ENCODE data around the gene RGS6.
A peak's percentile ranks its signal among the peaks of the same experiment; 100 is the strongest.

Gene RGS6

DNA sequence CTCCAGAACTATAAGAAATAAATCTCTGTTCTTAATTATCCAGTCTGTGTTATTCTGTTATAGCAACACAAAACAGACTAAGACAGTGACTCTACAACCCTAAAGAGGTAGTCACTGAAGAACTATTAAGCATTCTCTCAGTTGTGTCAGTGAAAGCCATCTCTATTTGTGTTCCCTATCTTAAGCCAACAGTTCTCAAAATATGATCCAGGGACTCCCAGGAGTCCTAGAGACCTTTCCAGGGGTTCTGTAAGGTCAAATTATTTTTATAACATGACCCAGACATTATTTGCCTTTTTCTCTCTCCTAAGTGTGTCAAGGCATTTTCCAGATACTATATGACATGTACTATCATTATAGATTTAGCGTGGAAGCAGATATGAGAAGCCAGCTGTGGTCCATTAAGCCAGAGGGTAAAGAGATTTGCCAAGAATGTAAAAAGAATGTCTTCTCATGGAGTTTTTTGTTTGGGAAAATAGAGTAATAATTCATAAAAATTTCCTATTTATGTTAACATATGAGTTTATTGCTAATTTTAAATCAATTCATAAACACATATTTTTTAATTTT lies 315.8 kb downstream of the RGS6 start:
- DNase-seq (ENCODE audit: low read depth), result no peak

DNA sequence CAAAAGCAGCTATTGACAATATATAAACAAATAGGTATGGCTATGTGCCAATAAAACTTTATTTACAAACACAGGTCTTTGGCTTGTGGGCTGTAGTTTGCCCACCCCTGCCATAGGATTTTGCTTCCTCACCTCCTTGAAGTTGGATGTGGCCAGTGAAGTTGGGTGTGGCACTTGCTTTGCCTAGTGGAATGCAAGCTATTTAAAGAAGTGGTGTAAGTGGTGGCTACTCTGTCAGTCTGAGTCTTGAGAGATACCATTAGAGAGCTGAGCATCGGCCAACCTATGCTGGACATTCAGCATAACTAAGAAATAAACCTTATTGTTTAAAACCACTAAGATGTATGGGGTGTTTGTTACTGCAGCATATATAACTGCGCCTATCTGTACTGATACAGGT lies 321.3 kb downstream of the RGS6 start:
- DNase-seq (ENCODE audit: low read depth), result no peak

DNA sequence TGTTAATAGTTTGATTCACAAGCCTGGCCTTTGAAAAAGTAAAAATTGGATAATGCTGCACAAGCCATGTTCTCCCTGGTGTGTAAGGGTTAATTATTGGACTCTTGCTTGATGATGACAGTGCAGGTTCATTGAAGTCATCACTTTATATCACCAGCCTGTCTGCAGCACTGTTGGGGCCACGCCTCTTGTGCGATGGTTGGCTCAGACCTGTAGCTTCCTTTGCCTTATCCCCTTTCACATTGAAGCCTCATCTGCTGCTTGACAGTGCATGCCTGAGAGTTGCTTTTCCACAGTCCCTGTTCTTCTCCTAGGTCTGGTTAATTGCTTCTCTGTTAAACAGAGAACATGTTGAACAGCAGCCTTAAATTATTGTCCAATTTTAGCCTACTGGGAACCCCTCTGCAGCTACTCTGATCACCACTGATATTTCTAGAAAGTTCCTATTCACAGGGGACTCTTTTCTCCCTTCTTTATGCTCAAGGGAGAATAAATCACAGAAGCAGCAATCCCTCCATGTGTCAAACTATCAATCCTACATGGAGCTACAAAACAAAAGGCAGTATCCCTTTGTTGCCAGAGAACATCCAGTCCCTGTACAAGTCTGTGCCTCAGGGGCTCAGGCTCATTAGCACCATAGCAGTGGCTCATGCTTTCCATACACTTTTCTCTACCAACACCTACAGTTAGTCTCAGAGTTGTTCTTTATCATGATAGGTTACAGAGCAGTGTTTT lies 322.1 kb downstream of the RGS6 start:
- no peak for DNase-seq (ENCODE audit: low read depth)

DNA sequence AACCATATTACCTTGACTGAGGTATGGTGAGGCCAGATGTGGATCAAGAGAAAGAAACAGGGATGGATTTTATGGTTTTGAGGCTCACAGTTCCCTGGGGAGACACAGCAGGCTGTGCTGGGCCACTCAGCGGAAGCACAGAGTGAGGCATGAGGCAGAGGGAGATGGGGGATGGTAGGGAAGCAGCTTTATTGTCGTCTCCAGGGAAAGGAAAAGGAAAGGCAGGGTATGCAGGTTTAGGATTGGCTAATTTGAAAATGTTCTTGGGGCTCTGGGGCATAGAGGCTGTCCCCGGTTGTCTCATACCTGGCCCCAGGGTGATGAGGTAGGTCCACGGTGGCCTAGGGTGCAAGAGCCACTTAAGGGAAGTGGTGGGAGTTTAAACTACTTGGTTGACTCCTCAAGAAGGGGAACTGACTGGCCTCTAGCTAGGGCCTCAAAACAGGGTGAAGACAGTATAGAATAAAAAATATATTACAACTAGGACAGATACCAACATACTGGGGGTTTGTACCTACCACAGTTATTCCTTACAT lies 322.8 kb downstream of the RGS6 start:
- DNase-seq (ENCODE audit: low read depth), result no peak

DNA sequence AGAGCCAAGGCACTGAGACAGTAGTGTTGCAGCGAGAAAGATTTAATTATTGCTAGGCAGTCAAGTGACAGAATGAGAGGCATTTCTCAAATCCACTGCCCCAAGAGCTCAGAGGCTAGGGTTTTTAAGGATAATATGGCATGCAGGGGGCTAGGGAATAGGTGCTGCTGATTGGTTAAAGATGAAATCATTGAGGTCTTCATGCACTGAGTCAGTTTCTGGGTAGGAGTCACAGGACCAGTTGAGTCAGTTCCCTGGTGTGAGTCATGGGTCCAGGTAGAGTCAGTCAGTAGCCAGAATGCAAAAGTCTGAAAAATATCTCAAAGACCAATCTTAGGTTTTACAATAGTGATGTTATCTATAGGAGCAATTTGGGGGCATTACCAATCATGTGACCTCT lies 323.8 kb downstream of the RGS6 start:
- peak; percentile 1 for DNase-seq (ENCODE audit: low read depth)

DNA sequence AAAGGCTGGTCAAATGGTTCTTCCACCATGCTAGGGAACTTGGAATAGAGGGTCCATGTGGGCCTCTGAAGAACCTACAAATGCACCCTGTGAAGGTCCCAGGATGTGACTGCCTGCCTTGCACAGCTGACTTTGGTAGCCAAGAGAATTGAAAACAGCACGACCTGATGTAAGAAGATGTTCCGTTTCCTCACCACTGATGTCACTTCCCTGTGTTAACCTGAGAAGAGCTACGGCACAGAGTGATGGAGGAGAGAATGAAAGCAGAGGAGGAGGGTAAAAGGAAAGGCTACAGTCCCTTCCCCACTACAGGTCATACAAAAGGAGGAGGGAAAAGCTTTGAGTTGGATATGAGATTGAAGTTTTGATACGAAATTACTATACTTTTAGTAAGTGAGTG lies 328.8 kb downstream of the RGS6 start:
- DNase-seq (ENCODE audit: low read depth), result no peak

DNA sequence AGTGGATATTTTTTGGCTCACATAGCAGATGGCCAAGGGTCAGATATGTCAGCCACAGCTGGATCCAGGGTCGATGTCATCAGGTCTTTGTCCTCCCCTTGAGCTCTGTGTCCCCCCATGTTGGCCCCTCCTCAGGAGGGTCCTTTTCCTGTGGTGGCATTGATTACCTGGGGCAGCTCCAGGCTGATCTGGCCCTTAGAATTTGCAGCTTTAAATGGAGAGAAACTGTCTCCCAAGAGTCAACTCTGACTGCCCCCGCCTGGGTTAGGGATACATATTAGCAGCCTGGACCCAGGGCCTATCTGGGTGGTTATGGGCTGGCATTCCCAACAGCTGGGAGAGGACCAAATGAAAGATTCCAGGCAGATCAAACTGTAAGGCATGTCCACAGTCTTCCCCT lies 330.5 kb downstream of the RGS6 start:
- no peak for DNase-seq (ENCODE audit: low read depth)

DNA sequence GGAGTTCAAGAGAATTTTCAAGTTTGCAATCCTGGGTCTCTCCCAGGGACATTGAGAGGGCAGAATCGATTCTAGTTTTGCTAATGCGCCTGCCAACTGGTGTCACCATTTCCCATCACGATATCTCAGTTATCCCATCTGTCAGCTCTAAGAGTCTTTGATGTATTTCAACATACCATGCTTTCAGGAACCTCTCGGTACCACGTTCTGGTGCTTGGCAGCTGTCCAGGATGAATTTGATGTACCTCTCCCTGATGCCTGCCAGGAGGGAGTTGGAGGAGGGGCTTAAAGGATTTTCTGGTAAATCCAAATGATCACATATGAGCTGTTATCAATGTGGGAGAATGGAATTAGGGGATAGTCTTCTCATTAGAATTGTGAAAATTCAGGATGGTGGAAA lies 332.5 kb downstream of the RGS6 start:
- no peak for DNase-seq (ENCODE audit: low read depth)

DNA sequence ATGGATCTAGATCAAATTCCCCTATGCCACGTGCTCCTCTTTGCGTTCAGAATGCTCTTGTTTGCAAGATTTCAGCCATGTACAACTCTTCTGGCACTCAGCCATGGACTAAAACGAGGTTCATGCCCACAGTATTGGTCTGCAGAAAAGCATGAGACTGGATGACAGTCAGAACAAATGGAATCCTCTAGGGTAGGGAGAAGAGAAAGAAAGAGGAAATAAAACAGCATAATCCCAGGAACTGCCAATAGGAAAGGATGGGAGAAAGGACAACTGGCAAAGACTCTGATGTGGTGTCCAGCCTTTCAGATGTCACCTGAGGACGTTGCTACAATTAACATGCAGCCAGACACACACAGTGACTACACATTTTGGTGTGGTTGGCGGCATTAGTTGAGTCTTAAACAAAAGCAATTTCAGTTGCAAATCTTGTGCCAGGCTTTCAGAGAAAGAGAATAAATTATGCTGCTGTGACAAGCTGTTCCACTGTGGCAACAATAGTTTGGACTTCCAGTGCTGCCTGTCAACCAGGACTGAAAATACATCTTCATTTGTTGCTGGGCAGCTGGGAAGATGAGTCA lies 338.0 kb downstream of the RGS6 start:
- DNase-seq (ENCODE audit: low read depth), result no peak

DNA sequence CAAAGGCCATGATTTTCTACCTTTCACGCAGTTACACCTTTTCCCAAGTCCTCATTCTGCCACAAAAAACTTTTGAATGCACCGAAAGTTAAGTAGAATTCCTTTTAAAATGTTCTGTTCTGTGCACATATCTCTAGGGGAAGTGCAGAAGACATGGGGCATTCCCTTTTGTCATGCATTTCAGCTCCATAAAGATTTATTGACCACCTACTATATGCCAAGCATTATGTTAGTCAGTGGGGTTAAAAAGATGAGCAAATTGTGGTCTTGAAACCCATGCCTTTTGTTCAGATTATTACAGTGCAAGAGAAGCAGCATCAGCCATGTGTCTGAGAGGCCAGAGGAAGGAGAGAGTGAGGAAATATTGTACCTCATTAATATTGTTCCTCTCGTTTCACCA lies 338.5 kb downstream of the RGS6 start:
- DNase-seq (ENCODE audit: low read depth), result no peak

DNA sequence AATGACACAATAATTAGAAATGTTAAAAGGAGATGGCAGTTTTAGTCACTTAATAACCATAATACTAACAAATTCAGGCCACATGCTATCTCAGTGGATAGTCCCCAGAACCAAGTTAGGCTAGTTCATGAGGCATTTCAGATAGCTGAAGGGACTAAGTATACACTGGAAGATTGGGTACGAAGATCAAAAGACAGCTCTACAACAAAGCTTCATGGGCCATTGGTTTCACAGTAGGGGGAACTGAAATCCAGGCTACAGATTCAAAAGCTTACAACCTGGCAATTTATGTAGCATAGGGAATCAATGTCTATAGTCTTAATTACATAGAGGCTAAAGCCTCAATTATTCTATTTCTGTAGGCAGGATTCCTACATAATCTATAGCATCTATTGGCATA lies 343.0 kb downstream of the RGS6 start:
- DNase-seq (ENCODE audit: low read depth), result no peak

DNA sequence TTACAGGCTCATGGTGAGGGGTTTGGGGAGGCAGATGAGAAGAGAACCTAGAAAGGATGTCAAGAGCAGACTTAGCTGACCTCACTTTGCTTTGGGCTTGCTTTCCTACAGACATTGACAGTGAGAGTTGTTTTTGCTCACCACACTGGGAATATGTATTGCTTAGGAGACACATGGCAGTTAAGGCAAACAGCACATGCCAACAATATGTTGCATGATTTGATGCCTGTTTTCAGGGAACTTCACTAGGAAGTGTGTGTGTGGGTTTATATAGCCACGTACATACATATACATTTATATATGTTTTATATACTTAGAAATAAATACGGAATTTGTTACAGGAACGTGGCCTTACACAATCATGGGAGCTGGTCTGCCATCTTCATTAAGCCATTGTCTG lies 346.1 kb downstream of the RGS6 start:
- DNase-seq (ENCODE audit: low read depth), result no peak

DNA sequence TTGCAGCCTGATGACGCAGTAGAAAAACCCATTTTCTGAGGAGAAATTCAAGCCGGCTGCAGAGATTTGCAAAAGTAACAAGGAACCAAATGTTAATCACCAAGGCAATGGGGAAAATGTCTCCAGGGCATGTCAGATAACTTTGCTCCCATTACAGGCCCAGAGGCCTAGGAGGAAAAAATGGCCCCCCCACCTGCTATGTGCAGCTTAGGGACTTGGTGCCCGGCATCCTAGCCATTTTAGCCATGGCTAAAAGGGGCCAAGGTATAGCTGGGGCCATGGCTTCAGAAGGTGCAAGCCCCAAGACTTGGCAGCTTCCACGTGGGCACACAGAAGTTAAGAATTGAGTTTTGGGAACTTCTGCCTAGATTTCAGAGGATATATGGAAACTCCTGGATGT lies 351.9 kb downstream of the RGS6 start:
- DNase-seq (ENCODE audit: low read depth), result no peak

DNA sequence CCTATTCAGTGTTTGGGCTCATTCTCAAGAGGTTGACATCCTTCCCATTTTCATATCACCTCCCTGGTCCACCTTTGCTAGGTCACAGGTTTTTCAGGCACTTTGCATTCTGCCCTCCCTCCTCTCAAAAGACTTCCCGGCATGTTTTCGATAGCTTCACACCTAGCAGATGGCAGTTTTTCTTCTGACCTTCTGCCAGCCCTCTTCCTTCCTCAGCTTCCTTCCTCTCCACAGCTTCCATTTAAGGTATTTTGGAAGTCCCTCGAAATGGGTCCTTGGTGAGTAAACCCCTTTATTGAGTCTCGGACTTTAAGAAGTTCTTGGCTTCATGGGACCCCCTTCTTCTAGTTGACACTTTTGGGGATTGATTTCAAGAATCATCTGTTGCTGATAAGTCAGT lies 358.0 kb downstream of the RGS6 start:
- DNase-seq (ENCODE audit: low read depth), result no peak

DNA sequence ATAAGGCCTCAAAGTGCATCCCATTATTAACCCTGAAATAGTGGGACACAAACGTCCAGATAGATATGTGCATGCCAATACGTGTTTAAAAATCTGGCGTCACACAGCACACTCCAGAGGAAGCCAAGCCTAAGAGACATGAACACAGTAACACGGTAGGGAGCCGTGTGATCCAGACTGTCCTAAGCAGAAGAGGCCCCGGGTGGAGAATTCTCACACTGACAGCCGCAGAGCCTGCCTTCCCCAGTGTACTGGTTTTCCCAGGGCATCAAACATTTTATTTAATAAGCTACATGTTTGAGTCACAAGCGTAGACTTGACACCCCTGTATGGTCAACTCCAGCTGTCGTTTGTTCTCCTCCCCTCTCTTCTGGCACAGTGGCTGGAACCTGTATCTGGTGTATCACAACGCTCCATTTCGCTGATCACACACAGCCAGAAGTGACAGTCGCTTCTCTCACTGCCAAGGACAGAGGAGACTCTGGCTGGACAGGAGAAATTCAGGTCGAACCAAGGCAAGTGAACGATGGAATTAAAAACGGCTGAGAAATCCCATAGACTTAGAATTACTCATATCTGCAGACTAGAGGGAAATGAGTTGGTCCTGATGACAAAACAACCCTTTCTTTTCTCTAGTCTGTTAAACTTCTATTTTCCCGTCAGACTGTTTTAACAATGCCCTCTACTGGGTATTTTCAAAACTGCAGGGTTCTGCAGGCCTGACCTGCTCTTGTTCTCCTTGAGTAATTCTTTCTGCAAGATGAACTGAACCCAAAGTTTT lies 359.9 kb downstream of the RGS6 start:
- peak; percentile 31 for DNase-seq (ENCODE audit: low read depth)

DNA sequence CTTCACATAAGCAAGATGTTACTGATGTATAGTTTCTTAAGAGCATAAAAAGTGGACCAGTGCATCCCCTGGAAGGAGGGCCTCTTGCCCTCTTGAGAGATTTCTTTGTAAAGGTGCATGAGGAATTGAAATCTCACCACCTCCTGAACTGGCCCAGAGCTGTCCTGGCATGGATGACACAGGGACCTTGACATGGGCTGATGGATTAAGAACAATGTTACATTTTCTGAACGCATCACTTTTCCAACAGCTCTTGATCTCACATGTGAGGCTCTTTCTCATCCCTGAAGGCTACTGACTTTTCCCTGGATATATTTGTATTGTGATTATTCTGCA lies 360.4 kb downstream of the RGS6 start:
- no peak for DNase-seq (ENCODE audit: low read depth)

DNA sequence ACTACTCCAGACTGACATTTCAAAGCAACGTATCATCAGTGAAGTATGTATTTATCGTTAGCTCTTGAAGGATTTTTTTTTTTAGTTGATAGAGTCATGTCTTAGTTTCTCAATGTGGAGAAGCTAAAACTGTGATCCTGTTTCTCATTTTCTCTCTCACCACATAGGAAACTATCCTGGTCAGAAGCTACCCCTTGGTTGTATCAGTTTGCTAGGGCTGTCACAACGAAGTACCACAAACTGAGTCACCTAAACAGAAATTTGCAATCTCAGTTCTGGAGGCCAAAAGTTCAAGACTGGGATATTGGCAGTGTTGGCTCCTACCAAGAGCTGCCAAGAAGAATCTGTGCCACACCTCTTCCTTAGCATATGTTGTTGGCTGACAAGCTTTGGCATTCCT lies 369.1 kb downstream of the RGS6 start:
- DNase-seq (ENCODE audit: low read depth), result no peak

DNA sequence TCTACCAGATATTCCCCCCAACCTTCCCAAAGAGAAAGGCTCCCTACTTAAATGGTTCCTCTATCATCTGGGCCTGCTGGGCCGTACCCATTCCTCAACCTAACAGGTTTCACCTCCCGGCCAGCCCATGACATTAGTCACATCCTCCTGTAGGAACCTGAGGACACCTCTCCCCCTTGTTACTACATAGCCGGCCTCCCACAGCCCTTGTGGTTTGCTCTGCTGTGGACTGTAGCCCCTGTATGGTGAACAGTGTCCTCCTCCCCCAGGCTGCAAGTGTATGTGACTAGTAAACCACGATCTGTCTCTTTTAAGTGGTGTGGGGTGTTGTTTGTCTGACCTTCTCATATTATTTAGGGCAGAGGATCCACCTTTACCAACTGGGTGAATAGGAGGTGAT lies 371.7 kb downstream of the RGS6 start:
- no peak for DNase-seq (ENCODE audit: low read depth)

DNA sequence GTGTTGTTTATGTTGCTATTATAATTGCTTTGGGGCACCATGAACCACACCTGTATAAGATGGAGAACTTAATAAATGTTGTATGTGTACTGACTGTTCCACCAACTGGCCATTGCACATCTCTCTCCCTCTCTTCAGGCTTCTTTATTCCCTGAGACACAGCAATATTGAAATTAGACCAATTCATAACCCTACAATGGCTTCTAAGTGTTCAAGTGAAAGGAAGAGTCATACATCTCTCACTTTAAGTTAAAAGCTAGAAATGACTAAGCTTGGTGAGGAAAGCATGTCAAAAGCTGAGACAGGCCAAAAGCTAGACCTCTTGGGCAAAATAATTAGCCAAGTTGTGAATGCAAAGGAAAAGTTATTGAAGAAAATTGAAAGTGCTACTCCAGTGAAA lies 373.3 kb downstream of the RGS6 start:
- DNase-seq (ENCODE audit: low read depth), result no peak

DNA sequence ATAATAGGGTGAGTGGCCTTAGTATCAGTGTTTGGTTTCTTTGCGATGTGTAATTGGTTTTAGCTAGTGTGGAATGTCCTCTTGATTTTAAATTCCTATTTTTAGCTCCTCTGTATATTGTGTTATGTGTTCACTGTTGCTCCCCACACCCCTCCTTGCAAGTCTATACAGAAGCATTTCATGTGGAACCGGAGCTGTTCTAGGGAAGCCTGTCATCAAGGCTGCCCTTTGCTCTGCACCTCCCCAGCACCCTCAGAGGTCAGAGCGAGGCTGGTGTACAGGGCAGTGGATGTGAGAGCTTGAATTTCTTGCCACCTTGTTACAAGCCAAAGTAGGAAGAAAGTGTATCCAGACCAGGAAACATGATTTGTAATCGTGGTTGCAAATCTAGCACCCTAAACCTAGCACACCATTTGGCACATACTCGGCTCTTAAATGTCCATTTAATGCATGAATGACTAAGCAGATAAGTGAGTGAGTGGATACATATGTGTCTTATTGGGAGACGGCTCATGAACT lies 376.8 kb downstream of the RGS6 start:
- DNase-seq (ENCODE audit: low read depth), result no peak

DNA sequence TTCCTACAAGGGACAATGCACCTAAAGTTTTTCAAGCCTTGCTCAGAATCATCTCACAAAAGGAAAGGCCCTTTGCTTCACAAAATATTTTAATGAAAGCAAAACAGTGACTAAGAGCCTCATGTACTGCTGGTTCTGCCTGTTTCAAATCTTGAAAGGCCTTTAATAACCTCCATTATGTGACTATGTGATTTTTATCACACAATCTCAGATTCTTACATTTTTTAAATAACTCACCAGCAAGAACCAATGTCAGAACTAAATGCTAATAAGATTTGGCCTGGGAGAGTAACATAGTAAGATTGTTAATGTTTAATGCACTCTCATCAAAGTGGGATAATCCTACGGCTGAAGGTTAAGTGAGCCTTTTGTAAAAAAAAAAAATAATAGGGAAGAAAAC lies 378.9 kb downstream of the RGS6 start:
- no peak for DNase-seq (ENCODE audit: low read depth)

DNA sequence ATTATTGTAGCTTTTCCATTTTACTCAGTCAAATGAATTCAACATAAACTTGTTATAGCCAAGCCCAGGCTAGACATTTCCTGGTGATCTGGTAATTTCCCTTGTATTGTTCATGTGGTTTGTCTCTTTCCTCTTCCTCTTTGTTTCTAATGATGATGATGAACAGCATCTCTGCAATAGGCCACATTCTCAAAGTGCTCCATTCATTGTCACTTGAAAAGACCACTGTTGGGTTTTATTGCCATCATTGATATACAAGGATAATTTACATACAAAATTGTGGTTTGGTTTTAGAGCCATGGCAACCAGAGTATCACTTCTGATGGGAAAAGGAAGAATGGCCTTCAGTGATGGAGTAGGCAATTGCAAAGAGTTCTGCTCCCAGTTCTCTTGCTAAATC lies 379.3 kb downstream of the RGS6 start:
- DNase-seq (ENCODE audit: low read depth), result no peak
